HG03045 (cell line): Measurements from ENCODE around the gene BTBD9.

Experiments
- ATAC-seq: cut with Tn5 transposase; IDR thresholded peaks from one replicate; pipeline ENCODE4 v1.9.1; 2021; ENCODE audit warnings: mild to moderate bottlenecking, moderate library complexity; ENCODE audit not compliant: unreplicated experiment

BTBD9 gene

GRCh38 chr6:38187811-38188590, 451.7 kb downstream of the BTBD9 start:
- ATAC-seq = no peak

GRCh38 chr6:38187325-38187724, 452.4 kb downstream of the BTBD9 start:
- ATAC-seq = no peak

- no peak for ATAC-seq
Observed at GRCh38 chr6:38185752-38186151, 454.0 kb downstream of the BTBD9 start.

DNA sequence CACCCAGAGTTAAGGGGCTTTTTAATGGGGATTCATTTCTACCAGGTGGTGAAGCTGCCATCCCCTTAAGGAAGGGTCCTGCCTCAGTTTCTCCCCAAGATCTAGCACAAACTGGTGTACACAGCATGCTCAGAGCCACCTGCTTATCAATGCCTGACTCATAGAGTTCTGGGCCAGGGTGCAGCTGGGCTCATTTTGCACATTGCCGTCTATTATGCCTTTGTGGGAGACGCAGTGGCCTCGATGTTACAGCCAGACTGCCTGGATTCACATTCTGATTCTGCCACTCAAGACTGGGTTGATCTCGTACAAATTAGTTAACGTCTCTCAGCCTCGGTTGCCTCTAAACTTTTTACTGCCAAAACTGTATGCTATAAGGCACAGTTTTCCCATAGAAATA, 454.5 kb downstream of the BTBD9 start:
- ATAC-seq = no peak

GRCh38 chr6:38184585-38185080, 455.1 kb downstream of the BTBD9 start:
- no peak for ATAC-seq

DNA sequence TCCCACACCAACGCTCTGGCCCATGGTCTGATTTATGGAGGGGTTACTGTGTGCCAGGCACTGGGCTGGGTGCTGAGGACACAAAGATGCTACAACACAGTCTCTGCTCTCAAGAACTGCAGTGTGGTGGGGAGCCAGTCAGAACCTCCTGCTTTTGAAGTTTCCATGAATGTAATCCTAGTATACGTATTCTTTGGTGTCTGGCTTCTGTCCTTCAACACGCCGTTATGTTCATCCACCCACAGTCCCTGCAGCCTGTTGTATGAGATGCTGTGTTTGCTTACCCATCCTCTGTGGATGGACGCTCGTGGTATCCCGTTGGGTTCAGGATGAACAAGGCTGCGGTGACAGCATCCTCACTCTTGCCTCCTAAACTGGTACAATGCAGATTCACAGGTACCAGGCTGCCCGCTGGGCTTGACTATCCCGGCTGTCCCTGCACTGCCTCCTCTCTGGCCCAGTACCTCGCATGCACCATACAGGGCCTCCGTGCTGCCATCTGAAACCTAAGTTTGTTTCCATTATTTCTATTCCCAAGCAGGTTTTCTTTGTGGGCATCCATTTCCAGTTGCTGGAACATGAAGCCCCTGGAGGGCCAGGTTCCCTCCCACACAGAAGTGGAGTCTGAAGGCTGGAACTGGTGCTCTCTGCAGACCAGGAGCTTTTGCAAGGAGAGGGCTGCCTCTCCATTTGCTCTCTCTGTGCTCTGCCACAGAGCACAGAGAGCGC, 455.7 kb downstream of the BTBD9 start:
- ATAC-seq = no peak

DNA sequence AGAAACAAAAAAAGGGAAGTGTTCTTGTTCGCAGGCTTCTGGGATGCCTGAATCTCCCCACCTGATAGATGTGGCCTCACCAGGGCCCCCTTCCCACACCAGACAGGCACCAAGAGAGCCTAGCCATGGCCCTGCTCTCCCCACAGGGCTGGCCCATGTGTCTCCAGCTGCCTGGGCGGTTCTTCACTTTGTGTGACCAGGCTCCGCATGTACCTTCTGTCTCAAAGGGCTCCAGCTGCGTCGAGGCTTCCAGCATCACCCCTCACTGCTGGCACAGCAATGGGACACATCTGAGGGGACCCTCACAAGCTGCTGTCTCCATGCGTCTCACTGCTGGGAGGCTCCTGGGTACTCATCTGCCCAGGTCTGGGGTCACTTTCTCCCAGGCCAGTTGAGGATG, 457.3 kb downstream of the BTBD9 start:
- ATAC-seq = no peak

DNA sequence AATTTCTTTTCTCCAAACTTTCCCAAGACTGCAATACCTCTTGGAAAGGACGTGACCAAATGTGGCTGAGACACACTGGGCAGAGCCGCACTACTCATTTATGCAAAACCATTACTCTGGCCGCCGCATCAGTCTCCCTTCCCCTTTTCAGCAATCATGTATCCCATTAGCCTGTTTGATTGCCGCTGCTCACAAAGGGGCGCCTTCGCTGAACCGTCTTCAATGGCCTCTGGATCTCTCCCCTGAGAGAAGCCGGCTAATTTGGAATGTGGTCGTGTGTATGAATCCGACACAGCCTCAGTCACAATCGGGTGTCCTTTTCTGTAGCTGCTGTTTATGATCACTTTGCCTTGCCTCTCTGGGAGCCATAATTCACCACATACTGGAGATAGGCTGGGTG, 459.1 kb downstream of the BTBD9 start:
- ATAC-seq = no peak

GRCh38 chr6:38179794-38180430, 459.8 kb downstream of the BTBD9 start:
- no peak for ATAC-seq

DNA sequence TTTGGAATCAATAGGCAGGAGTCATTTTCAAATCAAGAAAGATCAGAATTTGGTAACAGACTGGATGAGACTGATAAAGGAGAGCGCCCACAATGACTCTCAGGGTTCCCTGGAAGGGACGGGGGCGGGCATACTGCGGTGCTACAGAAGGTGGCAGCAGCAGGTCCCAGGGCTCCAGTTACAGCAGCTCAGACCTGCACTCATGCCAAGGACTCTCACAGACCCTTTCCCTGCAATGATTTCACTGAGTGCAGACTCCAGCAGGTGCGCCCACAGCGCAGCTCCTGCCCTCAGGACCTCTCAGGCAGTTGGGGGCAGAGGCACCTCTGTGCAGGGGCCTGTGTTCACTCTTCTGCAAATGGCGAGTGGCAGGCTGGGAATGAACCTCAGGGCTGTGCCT, 460.4 kb downstream of the BTBD9 start:
- no peak for ATAC-seq

DNA sequence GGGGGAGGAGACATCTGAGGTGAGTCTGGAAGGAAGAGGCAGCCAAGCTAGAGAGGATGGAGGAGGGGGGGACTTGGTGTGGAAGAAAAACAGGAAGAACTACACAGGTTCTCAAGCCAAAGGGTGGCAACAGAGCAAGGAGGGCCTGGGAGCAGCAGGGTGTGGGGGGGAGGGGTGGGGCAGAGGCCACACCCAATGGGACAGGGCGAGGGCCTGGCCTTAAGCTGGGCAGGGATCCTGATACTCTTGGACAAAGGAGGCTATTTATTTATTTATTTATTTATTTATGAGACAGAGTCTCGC, 461.2 kb downstream of the BTBD9 start:
- ATAC-seq = no peak

DNA sequence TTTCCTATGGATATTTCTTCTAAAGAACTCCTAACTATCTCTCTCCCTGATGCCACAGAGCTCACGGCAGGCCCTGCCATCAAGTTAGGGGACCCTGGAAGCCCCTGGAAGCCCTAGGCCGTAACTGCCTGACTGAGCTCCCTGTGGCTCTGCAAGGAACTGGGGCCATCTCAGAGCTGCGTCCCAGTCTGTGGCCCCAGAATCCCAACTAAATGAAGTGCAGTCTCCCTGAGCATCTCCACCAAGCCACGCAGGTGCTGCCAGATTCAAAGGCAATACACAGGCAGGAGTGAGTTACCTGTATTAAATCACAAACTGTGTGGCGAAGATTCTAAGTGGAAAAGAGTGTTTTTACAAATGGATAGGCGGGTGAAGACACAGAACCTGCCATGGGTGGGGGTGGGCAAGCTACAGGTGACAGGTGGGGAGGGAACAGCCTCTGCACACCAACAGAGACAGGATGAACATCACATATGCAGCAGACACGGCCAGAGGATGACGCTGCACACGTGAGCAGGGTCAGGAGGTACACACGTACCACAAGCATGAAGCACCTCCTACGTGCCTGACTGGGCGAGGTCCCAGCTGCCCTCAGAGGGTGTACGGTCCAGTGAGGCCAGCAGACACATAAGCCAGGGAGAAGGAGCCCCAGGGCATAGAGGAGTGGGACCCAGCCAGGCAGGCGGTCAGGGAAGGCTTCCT, 461.7 kb downstream of the BTBD9 start:
- ATAC-seq = no peak

DNA sequence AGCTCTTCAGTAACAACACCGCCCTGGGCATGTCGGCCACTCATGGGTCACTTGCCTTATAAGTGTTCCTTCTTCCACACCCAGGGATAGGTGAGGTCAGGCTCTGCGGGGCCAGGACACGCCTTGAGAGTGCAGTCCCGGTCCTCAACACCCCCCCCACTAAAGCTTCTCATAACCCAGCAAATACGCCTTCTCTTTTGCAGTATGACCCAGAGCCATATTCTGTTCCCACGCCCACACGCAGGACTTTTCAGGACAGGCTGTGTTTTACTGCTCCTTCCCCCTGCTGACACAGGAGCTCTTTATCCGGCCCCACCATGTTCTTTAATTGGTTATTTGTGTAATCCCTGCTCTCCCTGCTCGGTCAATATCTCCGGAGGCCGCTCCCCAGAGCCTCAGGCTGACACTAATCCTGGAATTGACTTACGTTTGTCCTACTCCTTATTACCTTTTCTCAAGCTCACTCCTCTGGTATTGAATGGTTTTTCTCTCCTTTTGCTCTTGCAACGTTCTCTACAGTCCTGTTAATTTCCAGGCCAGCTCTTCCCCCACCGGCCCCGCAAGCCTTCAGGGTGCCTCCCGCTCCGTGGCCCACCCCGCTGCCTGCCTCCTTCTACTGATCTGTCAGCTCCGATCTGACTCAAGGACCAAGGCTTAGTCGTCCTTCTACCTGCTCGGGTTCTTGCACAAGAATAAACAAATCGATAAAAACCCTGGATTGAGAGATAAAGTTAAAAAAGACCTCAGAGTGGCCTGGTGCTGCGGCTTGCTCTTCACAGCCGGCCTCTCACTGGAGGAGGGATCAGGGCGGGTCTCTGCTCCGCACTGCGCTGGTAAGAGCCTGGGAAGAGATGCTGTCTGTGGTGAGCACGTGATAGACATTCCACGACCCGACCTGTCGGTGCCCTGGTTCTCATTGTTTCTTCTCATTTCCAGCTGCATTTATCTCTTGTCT, 462.7 kb downstream of the BTBD9 start:
- no peak for ATAC-seq

- ATAC-seq = no peak
Observed at GRCh38 chr6:38175786-38176185, 463.9 kb downstream of the BTBD9 start.

DNA sequence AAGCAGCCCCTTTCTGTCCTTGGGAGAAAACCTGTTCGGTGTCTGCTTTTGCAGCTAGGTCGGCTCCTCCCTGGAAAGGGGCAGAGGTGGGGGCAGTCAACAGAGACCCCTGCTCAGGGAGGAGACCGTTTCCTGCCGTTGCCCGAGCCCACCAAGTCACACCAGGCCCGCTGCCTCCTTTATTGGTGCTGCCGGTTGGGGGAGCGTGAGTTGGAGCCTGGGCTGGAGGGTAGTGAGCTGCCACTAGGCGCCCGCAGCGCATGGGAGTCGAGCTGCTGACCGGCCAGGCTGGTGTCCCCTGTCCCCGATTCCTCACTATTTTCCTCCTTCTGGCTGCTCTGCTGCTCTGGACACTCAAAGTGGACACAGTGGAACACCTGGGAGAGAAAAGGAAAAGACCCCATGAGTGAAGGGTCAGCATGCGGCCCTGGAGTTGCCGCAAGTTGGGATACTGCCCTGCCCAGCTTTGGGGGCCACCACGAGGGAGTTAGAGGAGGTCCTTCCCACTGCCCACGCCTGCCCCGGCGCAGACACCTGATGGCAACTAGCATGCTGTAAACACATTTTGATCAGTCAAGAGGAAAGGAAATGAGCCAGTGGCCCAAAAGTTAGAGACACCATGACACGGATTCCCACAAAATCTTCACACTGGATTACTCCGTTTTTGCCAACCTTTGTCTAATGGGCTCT, 464.8 kb downstream of the BTBD9 start:
- ATAC-seq = no peak

GRCh38 chr6:38174315-38174714, 465.4 kb downstream of the BTBD9 start:
- ATAC-seq = no peak

GRCh38 chr6:38173909-38174308, 465.8 kb downstream of the BTBD9 start:
- ATAC-seq = no peak

DNA sequence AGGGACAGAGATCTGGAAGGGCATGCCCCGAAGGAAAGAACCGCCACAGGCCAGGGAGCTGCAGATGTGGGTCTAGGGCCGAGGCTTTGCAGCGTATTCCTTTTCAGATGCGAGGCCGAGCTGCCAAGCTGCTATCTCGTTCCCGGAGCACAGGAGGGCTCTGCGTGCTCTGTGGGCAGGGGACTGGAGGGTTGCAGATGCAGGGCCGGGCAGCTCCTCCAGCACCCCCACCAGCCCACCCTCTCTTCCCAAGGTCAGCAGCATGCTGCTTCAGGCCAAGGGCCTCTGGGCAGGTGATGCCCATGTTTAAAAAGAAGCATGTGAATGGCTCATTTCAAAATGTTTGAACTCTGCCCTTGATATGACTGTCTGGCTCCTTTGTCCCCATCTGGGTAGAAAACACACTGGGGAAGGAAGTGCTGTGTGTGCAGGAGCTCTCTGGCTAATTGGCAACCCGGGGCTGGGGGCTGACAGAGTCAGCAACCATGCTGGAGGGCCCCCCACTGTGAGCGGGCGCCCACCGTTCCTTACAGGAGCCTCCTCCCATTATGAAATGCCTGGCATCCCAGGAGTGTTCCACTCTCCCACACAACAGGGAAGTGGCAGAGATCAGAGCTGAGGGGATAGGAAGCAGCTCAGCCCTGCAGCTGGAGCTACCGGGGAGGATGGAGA, 466.9 kb downstream of the BTBD9 start:
- no peak for ATAC-seq
